GM12874 (cell line): ENCODE results near the gene CLCN7.

Source experiments
- CTCF ChIP-seq: IDR thresholded peaks from 2 replicates; pipeline ENCODE4 v1.5.1; 2011; ENCODE audit warnings: low read depth, mild to moderate bottlenecking, control low read depth, low read length, moderate library complexity; ENCODE audit not compliant: insufficient read depth

Gene CLCN7

GRCh38 chr16:1512774-1513173 is 37.9 kb upstream of the CLCN7 start:
- TF ChIP-seq CTCF, result no peak

- no peak for TF ChIP-seq CTCF
These were observed 37.1 kb upstream of the CLCN7 start for GRCh38 chr16:1511662-1512569.

- no peak for TF ChIP-seq CTCF
These were observed 36.1 kb upstream of the CLCN7 start for GRCh38 chr16:1510941-1511351.

- no peak for TF ChIP-seq CTCF
These were observed 35.4 kb upstream of the CLCN7 start for GRCh38 chr16:1510272-1510671.

- no peak for TF ChIP-seq CTCF
These were observed 34.7 kb upstream of the CLCN7 start for GRCh38 chr16:1509307-1510221.

GRCh38 chr16:1508494-1509187 is 33.8 kb upstream of the CLCN7 start:
- TF ChIP-seq CTCF, result no peak
